GM12873 (cell line): ENCODE results near the gene OXNAD1.

ENCODE experiments used
- TF ChIP-seq, protein P1 (sequence below): IDR thresholded peaks from 2 replicates; pipeline ENCODE4 v1.5.1; 2012; ENCODE audit warnings: low read depth, mild to moderate bottlenecking, moderate library complexity, low read length, control low read depth; ENCODE audit not compliant: insufficient read depth; ENCODE audit errors: missing control alignments

OXNAD1 gene

DNA sequence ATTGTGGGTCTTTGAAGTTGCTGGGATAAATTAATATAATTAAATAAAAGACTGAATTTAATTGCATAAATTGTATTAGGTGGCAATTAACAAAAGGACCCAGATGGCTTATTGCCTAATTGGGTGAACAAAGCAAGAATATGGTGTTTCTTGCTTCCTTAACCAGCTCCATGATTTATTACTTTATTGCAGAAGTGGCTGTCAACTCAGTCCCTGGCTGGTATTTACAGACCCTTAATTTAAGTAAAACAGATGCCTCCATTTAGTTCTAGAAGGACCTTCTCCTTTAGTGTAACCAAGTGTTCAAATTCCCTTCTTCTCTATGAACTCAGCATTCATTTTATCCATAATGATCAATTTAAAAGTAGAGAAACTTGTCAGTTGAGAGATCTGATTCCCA, 35.3 kb upstream of the OXNAD1 start:
- TF ChIP-seq, protein P1, sequence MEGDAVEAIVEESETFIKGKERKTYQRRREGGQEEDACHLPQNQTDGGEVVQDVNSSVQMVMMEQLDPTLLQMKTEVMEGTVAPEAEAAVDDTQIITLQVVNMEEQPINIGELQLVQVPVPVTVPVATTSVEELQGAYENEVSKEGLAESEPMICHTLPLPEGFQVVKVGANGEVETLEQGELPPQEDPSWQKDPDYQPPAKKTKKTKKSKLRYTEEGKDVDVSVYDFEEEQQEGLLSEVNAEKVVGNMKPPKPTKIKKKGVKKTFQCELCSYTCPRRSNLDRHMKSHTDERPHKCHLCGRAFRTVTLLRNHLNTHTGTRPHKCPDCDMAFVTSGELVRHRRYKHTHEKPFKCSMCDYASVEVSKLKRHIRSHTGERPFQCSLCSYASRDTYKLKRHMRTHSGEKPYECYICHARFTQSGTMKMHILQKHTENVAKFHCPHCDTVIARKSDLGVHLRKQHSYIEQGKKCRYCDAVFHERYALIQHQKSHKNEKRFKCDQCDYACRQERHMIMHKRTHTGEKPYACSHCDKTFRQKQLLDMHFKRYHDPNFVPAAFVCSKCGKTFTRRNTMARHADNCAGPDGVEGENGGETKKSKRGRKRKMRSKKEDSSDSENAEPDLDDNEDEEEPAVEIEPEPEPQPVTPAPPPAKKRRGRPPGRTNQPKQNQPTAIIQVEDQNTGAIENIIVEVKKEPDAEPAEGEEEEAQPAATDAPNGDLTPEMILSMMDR, result no peak

DNA sequence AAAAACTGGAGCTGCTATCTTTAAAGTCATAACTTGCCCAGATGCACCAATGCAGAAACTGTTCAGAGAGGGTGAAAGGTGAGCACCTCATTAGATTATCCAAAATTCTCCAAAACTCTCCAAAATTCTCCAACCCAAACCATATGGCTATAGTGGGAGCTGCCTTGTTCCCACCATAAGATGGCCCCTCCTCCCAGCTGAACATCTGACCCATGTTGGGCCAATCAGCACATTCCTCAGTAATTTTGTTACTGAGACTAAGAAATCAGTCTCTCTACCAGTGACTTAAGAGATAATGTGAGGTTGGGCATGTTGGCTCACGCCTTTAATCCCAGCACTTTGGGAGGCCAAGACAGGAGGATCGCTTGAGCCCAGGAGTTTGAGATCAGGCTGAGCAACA, 33.0 kb upstream of the OXNAD1 start:
- TF ChIP-seq, protein P1, result no peak

DNA sequence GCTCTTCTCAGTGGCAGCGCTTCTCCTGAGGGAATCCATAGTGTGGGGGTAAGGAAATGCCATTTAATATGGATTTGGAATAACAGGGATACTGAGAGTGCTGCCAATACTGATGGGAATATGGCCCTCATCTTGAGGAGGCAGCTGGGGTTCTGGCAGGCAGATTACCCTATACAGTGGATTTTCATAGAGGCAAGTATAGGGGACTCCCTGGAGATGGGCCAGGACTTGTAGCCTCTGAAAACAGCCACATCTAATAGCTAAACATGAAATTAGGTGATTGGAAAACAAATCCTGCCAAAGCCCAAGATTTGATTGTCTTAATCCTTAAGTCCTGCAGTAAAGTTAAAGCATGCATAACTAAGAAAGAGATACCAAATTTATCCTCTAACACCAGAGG, 31.2 kb upstream of the OXNAD1 start:
- TF ChIP-seq, protein P1, result no peak

DNA sequence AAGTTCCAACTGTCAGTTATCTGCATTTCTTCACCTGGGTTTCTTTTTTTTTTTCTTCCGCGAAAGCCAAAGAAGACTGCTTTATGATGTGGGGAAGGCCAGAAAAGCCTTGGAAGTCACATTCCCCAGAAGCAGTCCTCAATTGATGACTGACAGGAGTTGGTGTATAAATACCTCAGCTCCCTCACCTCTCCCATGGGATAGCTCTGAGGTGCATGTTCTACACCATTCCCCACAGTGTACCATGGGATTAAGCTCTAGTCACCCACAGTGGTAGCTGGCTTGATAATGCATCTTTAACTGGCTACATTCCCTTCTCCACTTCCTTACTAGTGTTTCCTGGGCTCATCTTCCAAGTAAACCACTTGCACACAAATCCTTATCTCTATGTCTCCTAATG, 30.7 kb upstream of the OXNAD1 start:
- TF ChIP-seq, protein P1, result no peak

DNA sequence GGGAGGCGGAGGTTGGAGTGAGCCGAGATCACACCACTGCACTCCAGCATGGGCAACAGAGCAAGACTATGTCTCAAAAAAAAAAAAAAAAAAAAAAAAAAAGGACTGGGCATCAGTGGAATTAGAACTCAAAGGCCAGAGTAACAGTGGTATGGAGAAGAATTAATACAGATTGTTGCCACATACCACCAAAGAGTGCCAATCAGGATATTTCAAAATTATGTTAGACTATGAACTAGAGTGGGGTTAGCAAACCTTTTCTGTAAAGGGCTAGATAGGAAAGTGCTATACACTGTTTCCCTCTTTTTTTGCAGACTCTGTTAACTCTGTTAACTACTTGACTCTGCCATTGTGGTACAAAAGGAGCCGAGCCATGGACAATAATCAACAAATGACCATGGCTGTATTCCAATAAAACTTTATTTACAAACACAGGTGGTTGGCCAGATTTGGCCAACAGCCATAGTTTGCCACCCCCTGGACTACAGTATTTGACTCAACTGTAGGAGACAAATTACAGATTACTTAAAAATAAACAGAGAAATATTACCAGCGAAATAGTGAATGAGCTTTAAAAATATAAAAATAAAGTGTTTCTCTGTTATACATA, 28.9 kb upstream of the OXNAD1 start:
- TF ChIP-seq, protein P1, result no peak

DNA sequence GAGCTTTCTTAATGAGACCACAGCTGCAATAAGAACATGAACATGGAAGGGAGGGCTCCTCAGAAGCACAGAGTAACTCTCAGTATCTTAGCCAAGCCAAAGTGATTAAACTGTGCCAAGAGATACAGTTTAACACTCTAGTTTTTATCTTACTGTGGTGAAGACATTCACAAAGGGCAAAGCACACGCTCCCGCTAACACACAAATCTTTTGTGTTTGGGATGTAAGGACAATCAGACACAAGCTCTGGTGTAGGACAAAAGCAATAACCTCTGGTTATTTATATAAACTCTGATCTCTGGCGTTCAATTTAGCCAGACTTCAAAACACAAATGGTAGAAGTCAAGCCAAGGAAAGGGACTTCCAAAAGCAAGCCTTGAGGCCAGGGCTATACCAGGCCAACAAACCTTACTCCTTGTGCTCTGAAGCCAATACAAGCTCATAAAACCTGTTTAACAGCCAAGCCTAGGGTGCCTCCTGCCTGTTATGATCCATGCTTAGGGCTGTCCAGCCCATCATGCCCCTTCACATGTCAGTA, 28.1 kb upstream of the OXNAD1 start:
- TF ChIP-seq, protein P1, result no peak

DNA sequence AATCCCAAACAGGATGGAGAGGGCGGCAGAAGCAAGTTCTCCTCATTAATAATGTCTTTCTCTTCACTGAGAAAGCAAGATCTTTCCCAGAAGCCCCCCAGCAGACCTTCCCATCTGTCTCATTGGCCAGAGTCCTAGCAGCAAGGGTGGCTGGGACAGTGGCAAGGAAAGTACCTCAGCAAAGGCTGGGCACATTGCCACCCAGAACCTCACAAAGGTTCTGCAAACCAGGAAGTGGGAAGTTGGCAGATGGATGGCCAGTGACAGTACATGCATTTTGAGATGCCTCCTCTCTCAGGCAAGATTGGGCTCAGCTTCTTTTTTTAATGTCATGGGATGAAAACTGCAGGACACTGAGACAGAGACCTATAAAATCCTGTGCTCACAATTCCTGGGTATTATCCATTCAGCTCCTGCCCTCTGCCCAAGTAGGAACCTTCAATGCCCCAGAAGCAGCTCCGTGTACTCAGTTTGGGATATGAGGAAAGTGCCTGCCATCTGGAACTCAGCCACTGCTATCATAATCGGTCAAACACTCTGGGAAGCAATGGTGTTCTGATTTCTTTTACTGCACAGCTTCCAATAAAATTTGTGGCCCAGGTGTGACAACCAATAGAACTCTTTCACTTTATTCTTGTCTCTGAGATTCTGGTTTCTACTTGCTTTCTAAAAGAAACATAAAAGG, 25.8 kb upstream of the OXNAD1 start:
- TF ChIP-seq, protein P1, result no peak
